K562 (cell line): ENCODE data around the gene MRPL16. TPM values are rescaled to one million over a fixed set of nuclear protein-coding genes. Genes with fewer than 3 reads are reported as not detected.

ENCODE experiments used
- BCL6 ChIP-seq: fragments of 250-450 bp; sonication (Bioruptor Pico); IDR thresholded peaks from 2 replicates; pipeline ENCODE4 v1.4.0; 2020
- DNMT1 ChIP-seq: fragments of 450-650 bp; IDR thresholded peaks from 2 replicates; pipeline ENCODE4 v1.6.1; 2016; ENCODE audit warnings: antibody characterized with exemption, mild to moderate bottlenecking
- FOXK1 ChIP-seq: sonication (generic); formaldehyde crosslinking; IDR thresholded peaks from 2 replicates; pipeline ENCODE4 v1.8.0; 2022; ENCODE audit warnings: missing genetic modification reagents, mild to moderate bottlenecking, borderline replicate concordance
- L3MBTL2 ChIP-seq: fragments of 450-650 bp; IDR thresholded peaks from 2 replicates; pipeline ENCODE4 v1.6.1; 2016; ENCODE audit warnings: mild to moderate bottlenecking, moderate library complexity
- LCOR ChIP-seq: sonication (generic); formaldehyde crosslinking; IDR thresholded peaks from 2 replicates; pipeline ENCODE4 v1.8.0; 2022; ENCODE audit warnings: mild to moderate bottlenecking, missing genetic modification reagents
- MCM3 ChIP-seq: fragments of 450-650 bp; IDR thresholded peaks from 2 replicates; pipeline ENCODE4 v1.6.1; 2016
- MEF2A ChIP-seq: IDR thresholded peaks from 2 replicates; pipeline ENCODE4 v1.6.1; 2011; ENCODE audit warnings: low read depth, mild to moderate bottlenecking, low read length, moderate library complexity; ENCODE audit not compliant: control insufficient read depth
- MTA1 ChIP-seq: fragments of 450-650 bp; IDR thresholded peaks from 2 replicates; pipeline ENCODE4 v1.6.1; 2017; ENCODE audit warnings: borderline replicate concordance
- NCOA1 ChIP-seq: fragments of 450-650 bp; IDR thresholded peaks from 2 replicates; pipeline ENCODE4 v1.6.1; 2016; ENCODE audit warnings: low read depth
- NCOA4 ChIP-seq: fragments of 450-650 bp; IDR thresholded peaks from 2 replicates; pipeline ENCODE4 v1.6.1; 2018; ENCODE audit warnings: mild to moderate bottlenecking; ENCODE audit not compliant: partially characterized antibody
- PHB2 ChIP-seq: fragments of 450-650 bp; IDR thresholded peaks from 2 replicates; pipeline ENCODE4 v1.6.1; 2017; ENCODE audit warnings: low read depth
- TCF7 ChIP-seq: sonication (generic); IDR thresholded peaks from 2 replicates; pipeline ENCODE4 v1.6.1; 2016; ENCODE audit warnings: antibody characterized with exemption, borderline replicate concordance
- TEAD1 ChIP-seq, 2 experiments: fragments of 450-650 bp in 1 of 2; sonication (generic) in 1 of 2; formaldehyde crosslinking; IDR thresholded peaks; 2 replicates each; pipeline versions ENCODE4 v1.4.0 to v1.8.0; 2020 to 2022; ENCODE audit warnings: mild to moderate bottlenecking in 2 of 2, missing genetic modification reagents in 1 of 2
- ZNF12 ChIP-seq: sonication (generic); formaldehyde crosslinking; IDR thresholded peaks from 2 replicates; pipeline ENCODE4 v1.4.0; 2020; ENCODE audit warnings: mild to moderate bottlenecking, missing genetic modification reagents
- ZNF384 ChIP-seq: IDR thresholded peaks from 2 replicates; pipeline ENCODE4 v1.6.1; 2012; ENCODE audit warnings: low read depth, low read length, improper control_type of control experiment
- ZNF75A ChIP-seq: fragments of 450-650 bp; formaldehyde crosslinking; IDR thresholded peaks from 2 replicates; pipeline ENCODE4 v1.4.0; 2020; ENCODE audit warnings: mild to moderate bottlenecking
- ZSCAN29 ChIP-seq: fragments of 450-650 bp; IDR thresholded peaks from 2 replicates; pipeline ENCODE4 v1.6.1; 2017
- polyA plus RNA-seq, 8 experiments: library from polyadenylated mRNA; depleted of rRNA in 4 of 8; stranded (reverse) in 5 of 8; unstranded in 3 of 8; fragments of >200 nt; fragmentation: Nextera tagmentation in 2 of 8; fragmentation: Illumina TruSeq in 1 of 8; extraction: Ambion mirVana in 2 of 8; extraction: Trizol in 1 of 8; gene quantifications; 2 replicates each; pipeline versions ENCODE4 v1.2.1 to v1.2.3, GENCODE V29; 2011 to 2014; ENCODE audit warnings: inconsistent platforms in 1 of 8, missing spikeins in 1 of 8
- total RNA-seq, 7 experiments: library from RNA; depleted of rRNA in 6 of 7; stranded (reverse); fragments of >200 nt in 6 of 7; fragmentation: Illumina TruSeq in 2 of 7; extraction: Trizol in 2 of 7; gene quantifications; 2 replicates each; pipeline versions ENCODE4 v1.2.1 to v1.2.3, GENCODE V29; 2011 to 2021; ENCODE audit warnings: low replicate concordance in 1 of 7
- TF ChIP-seq, protein P1 (sequence below), 2 experiments: IDR thresholded peaks; 2 replicates each; pipeline ENCODE4 v1.6.1; 2011; ENCODE audit warnings: borderline replicate concordance in 1 of 2, control low read depth in 1 of 2, low read depth in 1 of 2, low read length in 1 of 2, mild to moderate bottlenecking in 1 of 2, mixed read lengths in 1 of 2, moderate library complexity in 1 of 2; ENCODE audit not compliant: insufficient read depth in 1 of 2, insufficient read length in 1 of 2, poor library complexity in 1 of 2, severe bottlenecking in 1 of 2; ENCODE audit errors: extremely low read depth in 1 of 2
- TF ChIP-seq, protein P2 (sequence below): IDR thresholded peaks from 3 replicates; pipeline ENCODE4 v1.6.1; 2011; ENCODE audit warnings: borderline replicate concordance, mild to moderate bottlenecking, moderate library complexity; ENCODE audit not compliant: insufficient read length; ENCODE audit errors: extremely low read depth
- TF ChIP-seq, protein P3 (sequence below): fragments of 450-650 bp; formaldehyde crosslinking; IDR thresholded peaks from 2 replicates; pipeline ENCODE4 v1.4.0; 2020; ENCODE audit warnings: mild to moderate bottlenecking, moderate library complexity
- TF ChIP-seq, protein P4 (sequence below): fragments of 250-450 bp; sonication (Bioruptor Pico); IDR thresholded peaks from 2 replicates; pipeline ENCODE4 v1.8.0; 2021; ENCODE audit warnings: mild to moderate bottlenecking, moderate library complexity
- TF ChIP-seq, protein P5 (sequence below): fragments of 250-450 bp; sonication (Bioruptor Pico); IDR thresholded peaks from 2 replicates; pipeline ENCODE4 v1.4.0; 2020; ENCODE audit warnings: mild to moderate bottlenecking, moderate library complexity

Gene MRPL16
- total and polyA plus RNA-seq, 9 of the 15 experiments (the other 6 are each of a cell fraction or from before 2014, with no cell fraction given) = 63.3 to 209 (median 157) TPM

DNA sequence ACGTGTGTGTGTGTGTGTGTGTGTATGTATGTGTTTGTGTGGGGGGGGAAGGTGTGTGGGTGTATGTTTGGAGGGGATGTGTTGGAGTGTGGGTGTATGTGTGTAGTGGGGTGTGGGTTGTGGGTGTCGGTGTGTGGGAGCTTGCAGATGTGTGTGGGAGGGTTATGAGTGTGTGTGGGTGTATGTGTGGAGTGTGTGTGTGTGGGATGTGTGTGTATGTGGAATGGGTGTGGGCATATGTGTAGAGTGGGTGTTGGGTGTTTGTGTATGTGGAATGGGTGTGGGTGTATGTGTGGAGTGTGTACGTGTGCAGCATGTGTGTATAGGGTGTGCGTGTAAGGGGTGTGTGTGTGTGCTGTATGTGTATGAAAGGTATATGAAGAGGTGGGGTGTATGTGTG lies 40.8 kb downstream of the MRPL16 start (continued):
- TF ChIP-seq, protein P1, sequence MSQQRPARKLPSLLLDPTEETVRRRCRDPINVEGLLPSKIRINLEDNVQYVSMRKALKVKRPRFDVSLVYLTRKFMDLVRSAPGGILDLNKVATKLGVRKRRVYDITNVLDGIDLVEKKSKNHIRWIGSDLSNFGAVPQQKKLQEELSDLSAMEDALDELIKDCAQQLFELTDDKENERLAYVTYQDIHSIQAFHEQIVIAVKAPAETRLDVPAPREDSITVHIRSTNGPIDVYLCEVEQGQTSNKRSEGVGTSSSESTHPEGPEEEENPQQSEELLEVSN (IDR thresholded peaks at IDR 0.05; ENCODE audit: borderline replicate concordance in 1 of 2, extremely low read depth in 1 of 2, insufficient read depth in 1 of 2, insufficient read length in 1 of 2, low read depth in 1 of 2, low read length in 1 of 2, poor library complexity in 1 of 2, severe bottlenecking in 1 of 2) = no peak
- TF ChIP-seq NCOA4 (no peak), TEAD1 (CRISPR knock-in tag; IDR thresholded peaks at IDR 0.05) (no peak), MEF2A (no peak), NCOA1 (no peak), DNMT1 (no peak), LCOR (CRISPR knock-in tag) (no peak), FOXK1 (CRISPR knock-in tag) (no peak), ZNF384 (no peak), ZNF75A (CRISPR knock-in tag) (no peak), ZSCAN29 (no peak), PHB2 (no peak), TCF7 (no peak), L3MBTL2 (no peak), BCL6 (CRISPR knock-in tag) (no peak), MTA1 (no peak), ZNF12 (CRISPR knock-in tag) (no peak), MCM3 (no peak)
- TF ChIP-seq, protein P2, sequence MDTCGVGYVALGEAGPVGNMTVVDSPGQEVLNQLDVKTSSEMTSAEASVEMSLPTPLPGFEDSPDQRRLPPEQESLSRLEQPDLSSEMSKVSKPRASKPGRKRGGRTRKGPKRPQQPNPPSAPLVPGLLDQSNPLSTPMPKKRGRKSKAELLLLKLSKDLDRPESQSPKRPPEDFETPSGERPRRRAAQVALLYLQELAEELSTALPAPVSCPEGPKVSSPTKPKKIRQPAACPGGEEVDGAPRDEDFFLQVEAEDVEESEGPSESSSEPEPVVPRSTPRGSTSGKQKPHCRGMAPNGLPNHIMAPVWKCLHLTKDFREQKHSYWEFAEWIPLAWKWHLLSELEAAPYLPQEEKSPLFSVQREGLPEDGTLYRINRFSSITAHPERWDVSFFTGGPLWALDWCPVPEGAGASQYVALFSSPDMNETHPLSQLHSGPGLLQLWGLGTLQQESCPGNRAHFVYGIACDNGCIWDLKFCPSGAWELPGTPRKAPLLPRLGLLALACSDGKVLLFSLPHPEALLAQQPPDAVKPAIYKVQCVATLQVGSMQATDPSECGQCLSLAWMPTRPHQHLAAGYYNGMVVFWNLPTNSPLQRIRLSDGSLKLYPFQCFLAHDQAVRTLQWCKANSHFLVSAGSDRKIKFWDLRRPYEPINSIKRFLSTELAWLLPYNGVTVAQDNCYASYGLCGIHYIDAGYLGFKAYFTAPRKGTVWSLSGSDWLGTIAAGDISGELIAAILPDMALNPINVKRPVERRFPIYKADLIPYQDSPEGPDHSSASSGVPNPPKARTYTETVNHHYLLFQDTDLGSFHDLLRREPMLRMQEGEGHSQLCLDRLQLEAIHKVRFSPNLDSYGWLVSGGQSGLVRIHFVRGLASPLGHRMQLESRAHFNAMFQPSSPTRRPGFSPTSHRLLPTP = no peak
- TF ChIP-seq, protein P3, sequence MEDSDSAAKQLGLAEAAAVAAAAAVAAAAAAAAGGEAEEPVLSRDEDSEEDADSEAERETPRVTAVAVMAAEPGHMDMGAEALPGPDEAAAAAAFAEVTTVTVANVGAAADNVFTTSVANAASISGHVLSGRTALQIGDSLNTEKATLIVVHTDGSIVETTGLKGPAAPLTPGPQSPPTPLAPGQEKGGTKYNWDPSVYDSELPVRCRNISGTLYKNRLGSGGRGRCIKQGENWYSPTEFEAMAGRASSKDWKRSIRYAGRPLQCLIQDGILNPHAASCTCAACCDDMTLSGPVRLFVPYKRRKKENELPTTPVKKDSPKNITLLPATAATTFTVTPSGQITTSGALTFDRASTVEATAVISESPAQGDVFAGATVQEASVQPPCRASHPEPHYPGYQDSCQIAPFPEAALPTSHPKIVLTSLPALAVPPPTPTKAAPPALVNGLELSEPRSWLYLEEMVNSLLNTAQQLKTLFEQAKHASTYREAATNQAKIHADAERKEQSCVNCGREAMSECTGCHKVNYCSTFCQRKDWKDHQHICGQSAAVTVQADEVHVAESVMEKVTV (CRISPR knock-in tag) = no peak
- TF ChIP-seq, protein P4, sequence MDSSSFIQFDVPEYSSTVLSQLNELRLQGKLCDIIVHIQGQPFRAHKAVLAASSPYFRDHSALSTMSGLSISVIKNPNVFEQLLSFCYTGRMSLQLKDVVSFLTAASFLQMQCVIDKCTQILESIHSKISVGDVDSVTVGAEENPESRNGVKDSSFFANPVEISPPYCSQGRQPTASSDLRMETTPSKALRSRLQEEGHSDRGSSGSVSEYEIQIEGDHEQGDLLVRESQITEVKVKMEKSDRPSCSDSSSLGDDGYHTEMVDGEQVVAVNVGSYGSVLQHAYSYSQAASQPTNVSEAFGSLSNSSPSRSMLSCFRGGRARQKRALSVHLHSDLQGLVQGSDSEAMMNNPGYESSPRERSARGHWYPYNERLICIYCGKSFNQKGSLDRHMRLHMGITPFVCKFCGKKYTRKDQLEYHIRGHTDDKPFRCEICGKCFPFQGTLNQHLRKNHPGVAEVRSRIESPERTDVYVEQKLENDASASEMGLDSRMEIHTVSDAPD = no peak
- TF ChIP-seq, protein P5, sequence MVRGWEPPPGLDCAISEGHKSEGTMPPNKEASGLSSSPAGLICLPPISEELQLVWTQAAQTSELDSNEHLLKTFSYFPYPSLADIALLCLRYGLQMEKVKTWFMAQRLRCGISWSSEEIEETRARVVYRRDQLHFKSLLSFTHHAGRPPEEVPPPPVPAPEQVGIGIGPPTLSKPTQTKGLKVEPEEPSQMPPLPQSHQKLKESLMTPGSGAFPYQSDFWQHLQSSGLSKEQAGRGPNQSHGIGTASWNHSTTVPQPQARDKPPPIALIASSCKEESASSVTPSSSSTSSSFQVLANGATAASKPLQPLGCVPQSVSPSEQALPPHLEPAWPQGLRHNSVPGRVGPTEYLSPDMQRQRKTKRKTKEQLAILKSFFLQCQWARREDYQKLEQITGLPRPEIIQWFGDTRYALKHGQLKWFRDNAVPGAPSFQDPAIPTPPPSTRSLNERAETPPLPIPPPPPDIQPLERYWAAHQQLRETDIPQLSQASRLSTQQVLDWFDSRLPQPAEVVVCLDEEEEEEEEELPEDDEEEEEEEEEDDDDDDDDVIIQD (CRISPR knock-in tag) = no peak
